Astrocyte (in vitro differentiated cells and primary cell): ENCODE data around the gene CNTN6. TPM values are rescaled to one million over a fixed set of nuclear protein-coding genes. Genes with fewer than 3 reads are reported as not detected.

Experiments
- DNase-seq: peaks from one replicate; pipeline ENCODE4 v3.0.0-alpha.2; 2010; ENCODE audit warnings: low read depth
- FAIRE-seq: peaks from 2 replicates; lab custom pipeline; 2011; peaks lifted over from hg19 to GRCh38; lab: Jason Lieb, UNC
- H2AFZ ChIP-seq: 2 replicates; pipeline ENCODE4 v1.6.0; 2012; ENCODE audit warnings: low read depth, low read length, inconsistent platforms
- H3K27ac ChIP-seq: 2 replicates; pipeline ENCODE4 v1.5.1; 2011; ENCODE audit warnings: low read depth, low read length, inconsistent platforms
- H3K27me3 ChIP-seq: 2 replicates; pipeline ENCODE4 v1.6.0; 2011; ENCODE audit warnings: low read length, inconsistent platforms; ENCODE audit not compliant: insufficient read depth
- H3K36me3 ChIP-seq: 2 replicates; pipeline ENCODE4 v1.5.1; 2011; ENCODE audit warnings: low read length, inconsistent platforms; ENCODE audit not compliant: insufficient read depth
- H3K4me1 ChIP-seq: 2 replicates; pipeline ENCODE4 v1.5.1; 2011; ENCODE audit warnings: low read length, inconsistent platforms; ENCODE audit not compliant: insufficient read depth
- H3K4me2 ChIP-seq: 2 replicates; pipeline ENCODE4 v1.6.0; 2012; ENCODE audit warnings: low read length, inconsistent platforms
- H3K4me3 ChIP-seq: 2 replicates; pipeline ENCODE4 v1.5.1; 2011; ENCODE audit warnings: low read depth, mild to moderate bottlenecking, low read length, inconsistent platforms; ENCODE audit not compliant: insufficient read depth
- H3K79me2 ChIP-seq: 2 replicates; pipeline ENCODE4 v1.6.0; 2012; ENCODE audit warnings: mild to moderate bottlenecking, low read length, inconsistent platforms; ENCODE audit not compliant: insufficient read depth
- H3K9ac ChIP-seq: 2 replicates; pipeline ENCODE4 v1.6.0; 2012; ENCODE audit warnings: mild to moderate bottlenecking, low read length, inconsistent platforms
- H3K9me3 ChIP-seq: 2 replicates; pipeline ENCODE4 v1.5.1; 2012; ENCODE audit warnings: low read depth, mild to moderate bottlenecking, low read length, inconsistent platforms; ENCODE audit not compliant: insufficient read depth
- H4K20me1 ChIP-seq: 2 replicates; pipeline ENCODE4 v1.6.0; 2012; ENCODE audit warnings: low read length, inconsistent platforms; ENCODE audit not compliant: insufficient read depth
- H3K27ac Mint-ChIP-seq: one replicate; pipeline ENCODE4 v1.8.0; 2021; ENCODE audit warnings: mild to moderate bottlenecking, mixed read lengths; ENCODE audit not compliant: unreplicated experiment
- H3K27me3 Mint-ChIP-seq: one replicate; pipeline ENCODE4 v1.8.0; 2021; ENCODE audit warnings: low read depth, mixed read lengths; ENCODE audit not compliant: unreplicated experiment
- H3K36me3 Mint-ChIP-seq: one replicate; pipeline ENCODE4 v1.8.0; 2021; ENCODE audit warnings: low read depth, mixed read lengths; ENCODE audit not compliant: unreplicated experiment
- H3K4me1 Mint-ChIP-seq: one replicate; pipeline ENCODE4 v1.8.0; 2021; ENCODE audit warnings: low read depth, mixed read lengths; ENCODE audit not compliant: unreplicated experiment
- H3K4me3 Mint-ChIP-seq: one replicate; pipeline ENCODE4 v1.8.0; 2021; ENCODE audit warnings: mild to moderate bottlenecking, moderate library complexity, mixed read lengths; ENCODE audit not compliant: unreplicated experiment
- H3K9me3 Mint-ChIP-seq: one replicate; pipeline ENCODE4 v1.8.0; 2021; ENCODE audit warnings: mild to moderate bottlenecking, mixed read lengths; ENCODE audit not compliant: unreplicated experiment
- CTCF ChIP-seq: IDR thresholded peaks from 2 replicates; pipeline ENCODE4 v1.5.1; 2011; ENCODE audit warnings: low read depth, mild to moderate bottlenecking, inconsistent platforms, low read length, moderate library complexity; ENCODE audit not compliant: insufficient read depth
- EZH2 ChIP-seq: IDR thresholded peaks from 2 replicates; pipeline ENCODE4 v1.6.1; 2012; ENCODE audit warnings: mild to moderate bottlenecking, low read length, inconsistent platforms; ENCODE audit not compliant: insufficient read depth
- total RNA-seq: library from RNA; stranded (reverse); gene quantifications from 2 replicates; pipeline ENCODE4 v1.2.1, GENCODE V29; 2021

The CNTN6 gene
- total RNA-seq, 1 donor from 2014 or later = not detected

DNA sequence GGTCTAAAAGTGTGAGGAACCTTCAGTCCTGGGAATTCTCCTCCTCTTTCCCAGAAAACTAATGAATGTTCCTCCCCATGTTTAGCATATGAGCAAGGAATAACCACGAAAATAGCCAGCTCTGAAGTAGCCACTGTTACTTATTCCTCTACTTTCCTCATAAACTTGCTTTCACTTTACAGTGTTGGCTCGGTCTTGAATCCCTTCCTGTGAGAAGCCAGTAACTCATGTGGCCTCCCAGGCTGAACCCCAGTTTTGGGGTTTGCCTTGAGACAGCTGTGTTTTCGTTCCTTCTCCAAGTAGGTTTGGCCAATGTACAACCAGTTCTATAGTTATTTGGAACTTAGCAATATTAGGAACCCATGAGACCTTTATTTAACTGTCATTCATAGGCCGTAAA, 195.0 kb downstream of the CNTN6 start:
- Mint-ChIP-seq H3K4me1 (no peaks in the 10 kb centered on the region), H3K4me3 (no peak overlapping the region), H3K27ac (no peak overlapping the region), H3K27me3 (no peaks in the 10 kb centered on the region), H3K36me3 (no peaks in the 10 kb centered on the region), H3K9me3 (peaks cover 5% of the 10 kb centered on the region)
- no peak for DNase-seq
- H3K4me2 ChIP-seq = no peak overlapping the region
- no peaks in the 10 kb centered on the region for H3K9me3 ChIP-seq
- no peaks in the 10 kb centered on the region for H3K27me3 ChIP-seq
- H4K20me1 ChIP-seq = no peaks in the 10 kb centered on the region
- H3K4me1 ChIP-seq = no peaks in the 10 kb centered on the region
- no peak overlapping the region for H3K27ac ChIP-seq
- H3K4me3 ChIP-seq = no peak overlapping the region
- H2AFZ ChIP-seq = no peak overlapping the region
- FAIRE-seq = no peak
- TF ChIP-seq CTCF = no peak
- no peak for TF ChIP-seq EZH2
- H3K9ac ChIP-seq = no peak overlapping the region
- H3K36me3 ChIP-seq = no peaks in the 10 kb centered on the region
- no peaks in the 10 kb centered on the region for H3K79me2 ChIP-seq

DNA sequence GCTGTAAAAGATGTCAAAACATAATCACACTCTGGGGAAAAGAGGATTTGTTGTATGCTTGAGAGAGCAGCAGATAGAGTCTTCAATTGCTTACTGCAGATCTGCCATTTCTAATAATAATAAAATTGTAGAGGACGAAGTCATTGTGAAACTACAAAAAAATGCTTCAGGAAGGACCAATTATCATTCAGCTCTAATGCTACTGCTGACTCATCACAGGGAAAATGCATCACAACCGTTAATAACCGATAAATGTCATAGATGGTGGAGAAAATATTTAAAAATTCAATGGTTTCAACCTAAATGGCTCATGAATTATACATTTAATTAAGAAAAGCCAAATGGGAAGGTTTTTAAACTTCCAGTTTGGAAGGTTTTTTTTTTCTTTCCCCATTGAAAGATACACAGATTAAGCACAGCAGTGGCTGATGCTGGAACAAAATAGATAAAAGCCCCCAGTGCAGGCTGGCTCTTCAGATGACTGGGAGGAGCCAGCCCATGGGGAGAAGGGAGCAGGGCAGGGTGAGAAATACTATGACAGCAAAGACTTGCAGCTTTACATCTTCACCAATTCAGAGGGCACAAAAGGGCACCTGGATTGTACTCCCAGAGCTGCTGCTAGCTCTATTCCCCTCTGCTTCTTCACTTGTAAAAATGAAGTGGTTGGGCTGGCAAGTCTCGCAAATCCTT, 196.1 kb downstream of the CNTN6 start:
- no peak overlapping the region for H3K4me3 ChIP-seq
- no peaks in the 10 kb centered on the region for H4K20me1 ChIP-seq
- H3K27ac ChIP-seq = no peak overlapping the region
- Mint-ChIP-seq H3K36me3 (no peaks in the 10 kb centered on the region), H3K27me3 (no peaks in the 10 kb centered on the region), H3K9me3 (peaks cover 5% of the 10 kb centered on the region), H3K27ac (no peak overlapping the region), H3K4me1 (no peaks in the 10 kb centered on the region), H3K4me3 (no peak overlapping the region)
- no peaks in the 10 kb centered on the region for H3K27me3 ChIP-seq
- H3K79me2 ChIP-seq = no peaks in the 10 kb centered on the region
- no peaks in the 10 kb centered on the region for H3K36me3 ChIP-seq
- no peak for DNase-seq
- H3K4me2 ChIP-seq = no peak overlapping the region
- no peak overlapping the region for H3K9ac ChIP-seq
- no peak for TF ChIP-seq EZH2
- TF ChIP-seq CTCF = no peak
- no peak for FAIRE-seq
- H3K9me3 ChIP-seq = no peaks in the 10 kb centered on the region
- H2AFZ ChIP-seq = no peak overlapping the region
- H3K4me1 ChIP-seq = no peaks in the 10 kb centered on the region

- FAIRE-seq = no peak
- Histone ChIP-seq H3K9me3 (no peaks in the 10 kb centered on the region), H4K20me1 (no peaks in the 10 kb centered on the region), H3K4me3 (no peak overlapping the region), H3K79me2 (no peaks in the 10 kb centered on the region), H3K27ac (no peak overlapping the region), H3K9ac (no peak overlapping the region), H3K36me3 (no peaks in the 10 kb centered on the region), H3K4me1 (no peaks in the 10 kb centered on the region), H3K27me3 (no peaks in the 10 kb centered on the region), H3K4me2 (no peak overlapping the region), H2AFZ (no peak overlapping the region)
- Mint-ChIP-seq H3K4me3 (no peak overlapping the region), H3K9me3 (peaks cover 5% of the 10 kb centered on the region), H3K4me1 (no peaks in the 10 kb centered on the region), H3K27ac (no peak overlapping the region), H3K27me3 (no peaks in the 10 kb centered on the region), H3K36me3 (no peaks in the 10 kb centered on the region)
- TF ChIP-seq CTCF (no peak), EZH2 (no peak)
- no peak for DNase-seq
Measured at GRCh38 chr3:1292571-1293071, 199.8 kb downstream of the CNTN6 start.
